NCI-H2107 treated with DMSO at 0.1 percent for 48 hours (cell line): ENCODE results near the gene COPZ2.
"Not testable (repeated sequence)": the region's sequence is repeated elsewhere in the genome, so short reads cannot be mapped to it uniquely, and the experiment has no call there.

Experiments used
- DNase-seq: peaks from one replicate; lab custom pipeline; 2025; ENCODE audit not compliant: unreplicated experiment; lab: John Stamatoyannopoulos, UW

The COPZ2 gene

DNA sequence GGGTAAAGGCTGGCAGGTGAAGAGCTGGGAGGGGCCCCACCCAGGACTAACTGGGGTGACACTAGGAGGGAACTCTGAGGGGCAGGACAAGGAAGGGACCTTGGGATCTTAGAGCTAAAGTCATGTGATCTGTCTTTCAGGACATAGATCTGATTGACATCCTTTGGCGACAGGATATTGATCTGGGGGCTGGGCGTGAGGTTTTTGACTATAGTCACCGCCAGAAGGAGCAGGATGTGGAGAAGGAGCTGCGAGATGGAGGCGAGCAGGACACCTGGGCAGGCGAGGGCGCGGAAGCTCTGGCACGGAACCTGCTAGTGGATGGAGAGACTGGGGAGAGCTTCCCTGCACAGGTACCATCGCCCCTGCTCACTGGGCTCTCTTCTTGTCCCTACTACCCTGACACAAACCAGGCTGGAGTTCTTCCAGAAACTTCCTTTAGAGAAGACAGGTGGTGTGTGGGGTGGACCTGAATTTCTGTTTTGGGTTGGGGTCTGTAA lies 18.7 kb upstream of the COPZ2 start:
- no peak for DNase-seq

DNA sequence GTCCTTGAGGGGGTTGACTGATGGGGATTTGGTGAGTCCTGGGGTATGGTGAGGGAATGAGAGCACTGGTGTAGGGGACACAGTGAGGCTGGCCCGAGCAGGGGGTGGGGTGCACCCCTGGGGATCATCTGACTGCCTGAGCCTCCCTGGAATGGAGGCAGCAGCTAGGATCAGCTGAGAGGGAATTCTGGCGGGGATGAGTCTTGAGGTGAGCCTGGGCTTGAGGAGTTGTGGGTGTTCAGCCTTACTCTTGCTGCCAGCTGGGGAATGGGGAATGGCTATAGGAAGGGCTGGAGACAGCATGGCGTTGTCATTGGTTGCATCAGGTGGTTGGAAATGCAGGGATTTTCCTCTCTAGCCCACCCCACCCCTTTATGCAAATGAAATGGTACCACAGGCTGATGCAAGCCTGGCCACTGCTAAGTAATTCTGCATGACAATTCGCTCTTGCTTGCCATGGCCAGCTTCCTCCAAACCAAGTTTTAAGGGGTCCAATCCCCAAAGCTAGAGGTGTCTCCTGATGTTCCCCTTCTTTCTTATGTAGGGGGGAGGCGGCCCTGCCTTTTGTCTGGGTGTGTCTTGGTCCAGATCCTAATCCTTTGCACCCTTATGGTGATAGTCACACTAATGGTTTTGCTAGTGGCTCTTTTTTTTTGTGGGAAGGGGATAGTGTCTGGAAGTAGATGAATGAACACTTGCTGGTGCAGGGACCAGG lies 18.1 kb upstream of the COPZ2 start:
- peak; percentile 59 for DNase-seq

DNA sequence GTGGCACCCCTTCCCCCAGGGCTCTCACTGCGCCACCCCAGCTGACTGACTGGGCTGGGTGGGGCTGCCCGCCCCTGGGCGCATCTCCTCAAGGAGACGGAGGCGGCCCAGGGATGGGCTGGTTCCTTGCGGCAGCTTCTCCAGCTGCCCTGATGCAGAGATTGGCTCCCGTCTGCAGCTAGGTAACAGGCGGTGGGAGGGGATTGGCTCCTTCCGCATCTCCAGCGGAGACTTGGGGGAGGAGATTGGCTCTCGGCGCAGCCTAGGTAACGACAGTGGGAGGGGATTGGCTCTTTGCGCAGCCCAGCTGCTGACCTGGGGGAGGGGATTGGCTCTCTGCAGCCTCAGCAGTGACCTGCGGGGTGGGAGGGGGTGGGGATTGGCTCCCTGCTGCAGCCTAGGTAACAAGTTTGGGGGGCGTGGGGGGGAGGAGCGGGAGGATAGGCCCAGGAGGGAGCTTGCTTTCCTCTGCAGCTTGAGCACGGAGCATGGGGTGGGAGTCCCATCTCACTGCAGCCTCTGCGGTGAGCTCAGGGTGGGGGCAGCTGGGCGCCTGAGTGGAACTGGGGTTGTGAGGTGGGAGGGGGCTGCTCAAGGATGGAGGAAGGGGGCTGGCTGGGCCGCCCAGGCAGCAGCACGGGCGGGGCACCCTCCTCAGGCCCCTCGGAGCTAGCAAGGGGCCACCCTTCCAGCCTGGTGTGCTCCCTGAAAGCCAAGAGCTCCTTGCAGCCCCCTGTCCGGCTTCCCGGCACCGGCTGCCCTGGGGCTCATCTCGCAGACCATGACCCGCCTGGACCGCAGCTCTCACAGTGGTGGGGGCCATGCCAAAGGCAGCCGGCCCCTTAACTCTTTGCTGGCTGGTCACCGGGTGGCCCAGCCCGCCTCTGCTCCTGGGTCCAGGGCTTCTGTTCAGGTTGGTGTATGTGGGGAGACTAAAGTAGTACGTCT lies 16.9 kb upstream of the COPZ2 start:
- DNase-seq: peak; percentile 83

DNA sequence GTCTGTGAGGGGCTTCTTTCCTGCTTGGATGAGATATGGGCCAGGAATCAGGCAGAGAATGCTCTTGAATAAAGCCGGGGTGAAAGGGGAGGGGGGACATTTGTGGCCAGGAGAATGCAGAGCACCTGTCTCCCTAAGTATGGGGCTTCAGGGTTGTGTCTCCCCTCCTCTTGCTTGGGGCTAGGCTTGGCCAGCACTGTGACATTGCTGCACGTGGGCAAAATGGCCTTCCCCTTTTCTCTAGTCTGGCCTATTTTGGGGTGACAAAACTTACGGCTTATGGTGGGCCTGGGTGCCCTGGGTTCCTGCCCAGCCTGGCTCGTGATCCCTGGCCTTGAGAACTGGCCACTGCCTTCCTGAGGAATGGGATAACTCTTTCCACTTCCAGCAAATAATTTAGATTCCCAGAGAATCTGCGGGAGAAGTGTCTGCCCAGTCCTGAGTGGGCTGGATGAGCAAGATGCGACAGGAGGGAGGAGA lies 16.2 kb upstream of the COPZ2 start:
- no peak for DNase-seq

DNA sequence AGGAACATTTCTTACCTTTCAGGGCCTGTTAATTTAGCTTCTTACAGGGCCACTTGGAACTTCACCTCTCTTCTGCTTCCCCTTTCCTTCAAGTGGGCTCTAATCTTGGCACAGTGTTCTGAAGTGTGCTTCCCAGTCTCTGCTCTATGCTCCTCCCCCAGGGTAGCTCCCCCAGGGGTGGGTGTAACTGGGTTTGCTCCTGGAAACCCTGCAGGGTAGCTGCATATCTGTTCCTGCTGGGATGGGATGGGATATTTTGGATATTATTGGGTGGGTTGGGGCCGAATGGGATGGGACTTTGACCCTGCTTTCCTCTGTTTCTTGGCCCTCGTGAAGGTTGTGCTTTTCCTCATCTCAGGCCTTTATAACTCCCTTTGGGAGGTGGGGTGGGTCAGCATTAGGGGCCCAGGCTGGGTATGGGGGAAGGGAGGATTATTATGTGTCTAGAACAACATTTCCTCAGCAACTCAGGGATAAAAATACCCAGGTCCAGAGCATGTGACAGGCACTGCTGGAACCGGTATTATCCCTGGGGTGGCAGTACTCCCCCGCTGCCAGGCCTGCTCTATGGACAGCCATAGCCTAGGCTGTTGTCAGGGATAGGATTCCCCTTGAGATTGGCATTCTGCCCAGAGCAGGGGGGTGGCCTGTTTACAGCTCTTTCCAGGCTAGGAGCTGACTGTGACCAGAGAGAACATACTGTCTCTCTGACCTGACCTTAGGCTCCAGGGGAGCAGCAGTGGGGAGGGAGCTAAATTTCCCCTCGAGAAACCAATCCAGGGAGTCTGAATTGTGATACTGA lies 15.6 kb upstream of the COPZ2 start:
- DNase-seq: peak; percentile 80

DNA sequence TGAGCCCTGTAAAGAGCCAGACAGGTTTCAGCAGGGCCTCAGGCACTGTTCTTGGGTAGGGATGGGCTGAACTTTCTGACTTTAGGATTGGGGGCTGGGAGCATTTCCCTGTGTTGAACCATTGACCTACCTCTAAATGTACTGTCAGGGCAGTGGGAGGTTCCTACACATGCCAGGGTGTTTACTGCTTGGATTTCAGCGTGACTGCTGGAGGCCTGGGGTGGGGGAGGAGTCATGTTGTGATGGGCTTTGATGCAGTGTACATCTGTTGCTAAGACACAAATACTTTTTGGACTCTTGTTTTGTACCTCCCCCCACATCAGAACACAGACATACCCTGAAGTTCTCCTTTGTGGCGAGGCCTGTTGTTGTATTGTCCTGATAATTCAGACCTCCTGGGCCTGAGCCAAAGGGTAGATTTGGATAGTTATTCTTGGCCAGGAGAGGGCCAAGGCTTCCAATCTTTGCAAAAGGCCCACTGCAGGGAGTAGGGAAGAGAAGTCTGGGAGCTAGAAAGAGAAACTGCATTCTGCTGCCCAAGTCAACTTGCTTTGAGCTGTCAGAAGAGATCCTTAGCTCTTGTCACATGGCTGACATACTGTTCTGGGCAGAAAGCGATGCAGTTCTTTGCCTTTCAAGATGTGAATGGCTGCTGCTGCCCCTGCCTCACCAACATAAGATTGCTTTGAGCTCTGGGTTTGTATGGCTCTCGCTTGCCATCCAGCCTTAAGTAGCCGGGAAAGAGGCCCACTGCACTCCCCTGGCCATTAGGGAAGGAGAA lies 14.3 kb upstream of the COPZ2 start:
- DNase-seq: no peak

DNA sequence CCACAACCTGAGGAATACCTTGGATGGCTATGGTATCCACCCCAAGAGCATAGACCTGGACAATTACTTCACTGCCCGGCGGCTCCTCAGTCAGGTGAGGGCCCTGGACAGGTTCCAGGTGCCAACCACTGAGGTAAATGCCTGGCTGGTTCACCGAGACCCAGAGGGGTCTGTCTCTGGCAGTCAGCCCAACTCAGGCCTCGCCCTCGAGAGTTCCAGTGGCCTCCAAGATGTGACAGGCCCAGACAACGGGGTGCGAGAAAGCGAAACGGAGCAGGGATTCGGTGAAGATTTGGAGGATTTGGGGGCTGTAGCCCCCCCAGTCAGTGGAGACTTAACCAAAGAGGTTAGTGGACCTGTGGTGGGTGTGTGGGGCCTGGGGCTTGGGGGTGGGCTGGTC lies 13.7 kb upstream of the COPZ2 start:
- DNase-seq: no peak

DNA sequence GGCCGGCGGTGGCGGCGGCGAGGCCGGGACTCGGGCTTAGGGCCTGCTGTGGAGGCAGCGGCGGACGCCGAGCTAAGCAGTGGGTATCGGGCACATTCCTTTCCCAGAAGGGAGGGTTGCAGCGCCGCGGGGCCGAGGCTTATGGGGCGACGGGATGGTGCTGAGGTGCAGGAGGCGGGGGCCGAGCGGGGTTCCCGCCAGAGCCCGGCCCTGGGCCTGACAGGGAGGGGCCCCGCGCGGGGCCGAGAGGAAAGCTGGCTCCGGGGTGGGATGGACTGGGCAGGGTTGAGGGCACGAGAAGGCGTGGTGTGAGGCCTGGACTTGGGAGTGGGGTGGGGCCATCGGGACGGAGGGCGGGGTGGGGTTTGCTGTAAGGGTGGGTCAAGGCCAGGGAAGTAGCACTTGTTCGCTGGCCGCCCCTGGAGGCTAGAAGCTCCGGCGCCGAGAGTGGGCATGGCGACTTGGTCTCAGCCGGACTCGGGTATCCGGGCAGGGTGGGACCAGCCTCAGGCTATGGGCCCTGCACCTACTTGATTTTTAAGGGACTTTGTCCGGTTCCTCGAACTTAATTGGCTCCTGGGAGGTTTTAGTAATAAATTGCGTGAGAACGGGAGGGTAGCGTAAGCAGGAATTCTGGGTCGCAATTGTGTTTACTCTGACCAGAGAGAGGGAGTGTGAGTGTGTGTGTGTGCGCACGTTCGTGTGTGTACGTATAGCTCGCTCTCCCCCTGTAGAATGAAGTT lies 11.0 kb upstream of the COPZ2 start:
- DNase-seq: no peak

DNA sequence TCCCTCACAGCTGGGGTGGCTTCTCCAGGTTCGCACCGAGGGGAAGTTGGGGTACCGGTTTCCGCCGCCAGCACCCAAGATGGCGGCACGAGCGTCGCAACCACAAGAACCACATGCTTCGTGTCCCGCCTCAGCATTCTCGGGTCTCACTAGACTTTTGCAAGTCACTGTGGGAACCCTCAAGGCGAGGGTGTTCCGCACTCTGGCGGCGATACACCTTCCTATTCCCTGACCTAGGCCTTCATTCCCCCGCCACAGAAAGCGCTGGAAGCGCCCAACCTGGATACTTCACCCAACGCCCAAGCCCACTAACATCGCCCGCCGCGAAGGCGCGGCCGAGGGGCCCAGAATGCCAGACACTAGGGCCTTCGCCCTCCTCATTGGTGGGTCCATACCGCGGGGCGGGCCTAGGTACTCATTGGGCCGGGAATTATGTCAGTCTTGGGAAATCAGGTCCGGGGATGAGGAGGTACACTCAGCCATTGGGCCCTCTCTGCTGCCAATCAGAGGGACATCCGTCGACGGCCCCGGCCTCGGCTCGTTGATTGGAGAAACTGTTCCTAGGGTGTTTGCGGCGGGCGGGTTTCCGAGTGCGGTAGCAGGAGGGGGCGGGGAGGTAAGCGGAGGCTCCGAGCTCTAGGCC lies 10.3 kb upstream of the COPZ2 start, which contains the start of gene NFE2L1:
TSS of gene NFE2L1 (plus strand) at position 619 of the 643 bp plus-strand sequence. CDS start 2,760 bp downstream, outside the sequence.
- peak; percentile 96 for DNase-seq

DNA sequence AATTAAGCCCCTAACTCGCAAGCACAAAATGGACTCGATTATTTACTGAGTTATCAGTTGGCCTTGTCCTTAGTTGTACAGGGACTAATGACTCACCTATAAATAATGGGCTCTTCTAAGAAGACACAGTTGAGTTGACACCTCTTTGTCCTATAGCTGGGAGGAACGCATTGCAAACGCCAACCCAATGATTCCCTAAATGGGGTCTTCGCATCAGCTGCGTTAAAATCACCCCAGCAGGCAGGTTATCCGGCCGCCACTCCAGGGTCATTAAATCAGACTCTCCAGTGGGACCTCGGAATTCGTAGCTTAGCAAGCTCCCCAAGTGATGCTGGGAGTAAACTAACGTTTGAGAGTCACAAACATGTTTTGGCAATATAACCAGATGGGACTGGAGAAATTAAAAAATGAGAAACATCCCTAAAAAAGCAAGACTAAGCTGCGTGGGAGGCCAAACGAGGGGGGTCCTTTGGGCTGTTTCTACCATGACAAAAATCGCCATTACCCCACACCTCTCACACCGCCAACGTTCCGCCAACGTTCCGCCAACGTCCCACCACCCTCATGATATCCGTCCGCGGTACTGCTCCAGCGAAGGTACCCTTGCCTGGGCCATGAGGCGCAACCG lies 9.6 kb upstream of the COPZ2 start:
- DNase-seq: no peak

DNA sequence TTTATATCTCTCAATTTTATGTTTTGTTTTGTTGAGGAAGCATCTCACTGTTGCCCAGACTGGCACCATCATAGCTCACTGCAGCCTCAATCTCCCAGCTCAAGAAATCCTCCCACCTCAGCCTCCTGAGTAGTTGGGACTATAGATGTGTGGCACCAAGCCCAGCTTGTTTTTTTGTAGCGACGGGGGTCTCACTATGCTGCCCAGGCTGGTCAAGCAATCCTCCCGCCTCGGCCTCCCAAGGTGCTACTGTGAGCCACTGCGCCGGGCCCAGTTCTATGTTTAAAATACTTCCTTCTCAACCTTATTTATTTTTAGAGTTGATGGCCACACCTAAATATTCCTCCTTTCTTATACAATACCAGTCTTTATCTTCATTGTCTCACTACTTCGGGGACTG lies 8.7 kb upstream of the COPZ2 start:
- no peak for DNase-seq

DNA sequence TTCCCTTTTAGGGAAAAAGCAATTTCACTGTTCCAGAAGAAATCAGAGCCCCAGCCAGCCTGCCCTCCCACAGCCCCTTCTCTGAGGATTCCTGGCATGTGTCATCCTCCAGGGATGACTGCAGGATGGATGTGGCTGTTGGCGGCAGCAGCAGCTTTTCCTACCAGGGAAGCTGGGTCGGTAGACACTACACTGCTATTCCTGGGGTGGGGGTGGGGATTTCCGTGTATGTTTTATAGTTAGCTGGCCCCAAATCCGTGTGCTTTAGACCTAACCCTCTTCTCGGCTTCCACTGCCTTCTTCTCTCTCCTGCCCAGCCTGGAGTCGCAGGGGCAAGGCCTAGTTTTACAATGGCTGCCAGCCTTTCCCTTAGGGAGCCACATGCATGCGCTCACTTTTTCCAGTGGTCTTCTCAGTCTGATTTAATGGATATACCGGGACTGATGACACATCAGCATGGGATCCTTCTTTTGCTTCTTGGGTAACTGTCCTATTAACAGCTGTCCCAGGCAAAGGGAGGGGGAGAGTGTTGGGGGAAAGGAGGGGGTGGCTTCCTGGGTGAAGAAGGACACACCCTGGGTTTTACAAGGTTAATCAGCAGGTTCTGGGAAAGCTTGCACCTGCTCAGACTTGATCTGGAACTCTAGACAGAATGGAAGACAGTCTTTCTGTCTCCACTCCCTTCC lies 7.9 kb upstream of the COPZ2 start:
- DNase-seq: no peak

DNA sequence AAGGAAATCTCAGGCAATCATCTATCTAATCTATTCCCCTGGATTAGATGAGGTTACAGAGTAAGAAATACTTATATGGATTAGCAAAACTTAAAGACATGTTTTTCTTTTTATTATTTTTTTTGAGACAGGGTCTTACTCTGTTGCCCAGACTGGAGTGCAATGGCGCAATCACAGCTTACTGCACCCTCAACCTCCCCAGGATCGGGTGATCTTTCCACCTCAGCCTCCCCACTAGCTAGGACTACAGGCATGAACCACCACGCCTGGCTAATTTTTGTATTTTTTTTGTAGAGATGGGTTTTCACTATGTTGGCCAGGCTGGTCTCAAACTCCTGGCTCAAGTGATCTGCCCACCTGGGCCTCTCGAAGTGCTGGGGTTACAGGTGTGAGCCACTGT lies 7.3 kb upstream of the COPZ2 start:
- no peak for DNase-seq

DNA sequence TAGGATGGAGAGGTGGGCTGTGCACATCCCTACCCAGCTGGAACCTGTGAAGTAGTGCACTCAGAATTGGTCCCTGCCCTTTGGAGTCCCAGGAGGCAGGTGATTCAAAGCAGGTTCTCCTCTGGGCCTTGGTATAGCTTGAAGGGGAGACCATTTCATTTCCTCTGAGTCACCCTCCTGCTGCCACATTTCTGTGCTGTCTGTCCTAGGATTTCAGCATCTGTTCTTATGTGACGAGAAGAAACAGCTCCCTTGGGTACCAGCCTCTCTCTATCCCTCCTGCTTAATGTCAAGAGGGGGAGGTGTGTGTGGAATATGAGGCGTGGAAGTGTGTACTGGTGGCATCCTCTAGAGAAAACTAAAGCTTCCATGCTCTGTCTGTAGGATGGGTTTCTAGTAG lies 5.6 kb upstream of the COPZ2 start:
- DNase-seq: no peak

DNA sequence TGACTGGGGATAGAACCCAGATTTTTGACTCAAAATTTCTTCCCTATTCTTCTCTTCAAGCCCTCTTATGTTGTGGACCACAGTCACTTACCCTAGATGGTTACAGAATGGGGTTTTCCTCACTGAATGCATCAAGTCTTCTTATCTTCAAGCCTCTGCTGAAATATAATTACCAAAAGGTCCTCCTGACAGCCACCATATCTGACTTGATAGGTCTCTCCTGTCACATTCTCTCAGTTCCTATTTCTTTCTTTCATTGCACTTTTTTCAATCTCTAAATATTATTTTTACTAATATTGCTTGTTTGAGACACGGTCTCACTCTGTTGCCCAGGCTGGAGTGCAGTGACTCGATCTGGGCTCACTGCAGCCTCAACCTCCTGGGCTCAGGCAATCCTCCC lies 1.1 kb upstream of the COPZ2 start:
- DNase-seq: no peak

DNA sequence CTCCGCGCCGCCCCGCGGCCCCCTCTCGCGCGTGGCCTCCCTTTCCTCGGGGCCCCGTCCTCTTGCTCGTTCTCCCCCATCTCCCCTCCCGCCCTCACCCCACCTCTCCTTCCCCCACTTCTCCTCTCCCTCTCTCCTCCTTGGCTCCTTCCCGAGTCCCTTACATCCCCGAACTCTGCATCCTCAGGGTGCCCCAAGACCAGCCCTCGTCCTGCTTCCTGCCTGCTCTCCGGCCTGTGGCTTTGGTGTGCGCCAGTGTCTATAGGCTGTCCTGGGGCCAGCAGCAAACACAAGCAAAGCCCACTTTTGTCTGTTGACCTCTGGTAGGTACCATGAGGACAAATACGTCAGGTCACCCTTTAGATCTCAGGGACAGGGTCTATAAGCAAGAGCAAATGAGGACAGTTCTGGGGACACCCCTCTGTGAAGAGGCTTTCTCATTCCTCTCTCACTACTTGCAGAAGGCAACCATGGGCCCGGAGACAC lies 284 bp upstream of the COPZ2 start:
- DNase-seq: no peak

DNA sequence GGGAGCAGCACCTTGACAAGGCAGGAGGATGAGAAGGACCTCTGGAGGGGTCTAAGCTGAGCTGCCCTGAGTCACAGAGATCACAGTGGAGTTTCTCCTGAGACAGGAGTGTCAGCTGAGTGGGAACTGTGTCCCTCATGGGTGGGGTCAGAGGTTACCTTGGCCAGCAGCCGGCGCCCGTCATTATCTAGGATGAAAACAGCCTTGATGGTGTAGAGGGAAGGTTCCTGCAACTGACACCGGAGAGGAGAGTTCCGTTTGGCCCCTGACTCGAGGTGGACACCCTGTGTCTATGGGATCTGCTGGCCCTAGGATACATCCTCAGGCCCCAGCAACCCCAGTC lies 933 bp downstream of the COPZ2 start:
- no peak for DNase-seq

DNA sequence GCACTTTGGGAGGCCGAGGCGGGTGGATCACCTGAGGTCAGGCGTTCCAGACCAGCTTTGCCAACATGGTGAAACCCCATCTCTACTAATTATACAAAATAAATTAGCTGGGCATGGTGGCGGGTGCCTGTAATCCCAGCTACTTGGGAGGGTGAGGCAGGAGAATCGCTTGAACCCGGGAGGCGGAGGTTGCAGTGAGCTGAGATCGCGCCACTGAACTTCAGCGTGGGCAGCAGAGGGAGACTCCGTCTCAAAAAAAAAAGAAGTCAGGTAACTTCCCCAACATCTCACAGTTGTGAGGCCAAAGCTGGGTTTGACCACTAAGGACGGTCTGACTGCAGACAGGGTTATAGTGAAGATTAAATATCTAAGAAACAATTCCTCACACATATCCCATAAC lies 2.9 kb downstream of the COPZ2 start:
- DNase-seq: not testable (repeated sequence)
